A549 (cell line): Measurements from ENCODE around the gene CCNQ.

ENCODE experiments used
- ESRRA ChIP-seq: fragments of 150-350 bp; IDR thresholded peaks from 2 replicates; pipeline ENCODE4 v1.6.1; 2014; ENCODE audit warnings: mild to moderate bottlenecking, low read length, borderline replicate concordance
- TF ChIP-seq, protein P1 (sequence below): fragments of 450-650 bp; IDR thresholded peaks from 2 replicates; pipeline ENCODE4 v1.6.1; 2014; ENCODE audit warnings: antibody characterized with exemption

- TF ChIP-seq, protein P1, sequence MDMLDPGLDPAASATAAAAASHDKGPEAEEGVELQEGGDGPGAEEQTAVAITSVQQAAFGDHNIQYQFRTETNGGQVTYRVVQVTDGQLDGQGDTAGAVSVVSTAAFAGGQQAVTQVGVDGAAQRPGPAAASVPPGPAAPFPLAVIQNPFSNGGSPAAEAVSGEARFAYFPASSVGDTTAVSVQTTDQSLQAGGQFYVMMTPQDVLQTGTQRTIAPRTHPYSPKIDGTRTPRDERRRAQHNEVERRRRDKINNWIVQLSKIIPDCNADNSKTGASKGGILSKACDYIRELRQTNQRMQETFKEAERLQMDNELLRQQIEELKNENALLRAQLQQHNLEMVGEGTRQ: no peak
- TF ChIP-seq ESRRA: no peak
These were observed 25.5 kb upstream of the CCNQ start for GRCh38 chrX:153624196-153625091.
